AG10803 (cell line): ENCODE measurements around the gene RPP14.
A peak's percentile ranks its signal among the peaks of the same experiment; 100 is the strongest.

Source experiments
- DNase-seq: peaks from one replicate; pipeline ENCODE4 v3.0.0; 2010; ENCODE audit warnings: low read depth
- H3K4me3 ChIP-seq: 2 replicates; pipeline ENCODE4 v1.5.1; 2011; ENCODE audit warnings: mild to moderate bottlenecking, low read length, control low read depth
- CTCF ChIP-seq: conservative IDR thresholded peaks from 2 replicates; pipeline ENCODE4 v1.5.1; 2011; ENCODE audit warnings: mild to moderate bottlenecking, low read length, control low read depth, inconsistent platforms

The RPP14 gene

GRCh38 chr3:58358092-58358491, 52.0 kb downstream of the RPP14 start:
- H3K4me3 ChIP-seq, result no peak overlapping the region
- no peak for DNase-seq
- TF ChIP-seq CTCF, result no peak

GRCh38 chr3:58358808-58359207, 52.8 kb downstream of the RPP14 start:
- H3K4me3 ChIP-seq, result no peak overlapping the region
- no peak for DNase-seq
- TF ChIP-seq CTCF, result no peak

GRCh38 chr3:58359621-58360020, 53.6 kb downstream of the RPP14 start:
- H3K4me3 ChIP-seq, result no peak overlapping the region
- TF ChIP-seq CTCF, result no peak

GRCh38 chr3:58361866-58362265, 55.8 kb downstream of the RPP14 start:
- TF ChIP-seq CTCF, result no peak
- no peak for DNase-seq
- no peak overlapping the region for H3K4me3 ChIP-seq

More at GRCh38 chr3:58359621-58360020, 53.6 kb downstream of the RPP14 start:
- DNase-seq, result no peak

GRCh38 chr3:58366699-58367098, 60.7 kb downstream of the RPP14 start:
- no peak for TF ChIP-seq CTCF
- H3K4me3 ChIP-seq, result no peak overlapping the region
- DNase-seq, result peak; percentile 29

GRCh38 chr3:58369038-58369437, 63.0 kb downstream of the RPP14 start:
- TF ChIP-seq CTCF, result no peak
- H3K4me3 ChIP-seq, result no peak overlapping the region
- DNase-seq, result no peak
